GM23248 (cell line): ENCODE data around the gene CWF19L1.

Experiments used
- EZH2 ChIP-seq: fragments of 200-600 bp; sonication (generic); IDR thresholded peaks from 2 replicates; pipeline ENCODE4 v1.6.1; 2018; ENCODE audit warnings: antibody characterized with exemption, mild to moderate bottlenecking; ENCODE audit not compliant: insufficient read depth, poor library complexity, severe bottlenecking
- EZH2phosphoT487 ChIP-seq: fragments of 200-600 bp; sonication (generic); IDR thresholded peaks from 2 replicates; pipeline ENCODE4 v1.6.1; 2018; ENCODE audit warnings: antibody characterized with exemption, moderate library complexity, mild to moderate bottlenecking, low read depth; ENCODE audit not compliant: insufficient read depth

GRCh38 chr10:100253041-100253440 lies 14.4 kb downstream of the CWF19L1 start:
- TF ChIP-seq EZH2phosphoT487: no peak
- TF ChIP-seq EZH2: no peak
